ENCODE results near the gene SHISA7. TPM values are rescaled to one million over a fixed set of nuclear protein-coding genes. Genes with fewer than 3 reads are reported as not detected.

The SHISA7 gene
- total RNA-seq, 2 experiments from 2014 or later: not detected

- no peak overlapping the region for H2AFZ ChIP-seq (ENCODE audit: low read length)
- TF ChIP-seq CTCF (conservative IDR thresholded peaks at IDR 0.05; ENCODE audit: low read length) (no peak), EZH2phosphoT487 (IDR thresholded peaks at IDR 0.05; ENCODE audit: borderline replicate concordance, low read depth, low read length) (no peak)
- H3K9me3 ChIP-seq (ENCODE audit: low read length): no peaks in the 10 kb centered on the region
- no peaks in the 10 kb centered on the region for H3K36me3 ChIP-seq (ENCODE audit: insufficient read depth, low read length)
- no peaks in the 10 kb centered on the region for H4K20me1 ChIP-seq (ENCODE audit: insufficient read depth, low read length)
- no TSS peak for BruUV-seq (replicated peaks)
- intact Hi-C loops (cut with micrococcal nuclease; ENCODE audit: unreplicated experiment): no loop called here
- no peak overlapping the region for H3K27ac ChIP-seq (ENCODE audit: low read depth, low read length, poor library complexity, severe bottlenecking)
- no peak overlapping the region for H3K4me2 ChIP-seq (ENCODE audit: low read length)
- peaks cover 17% of the 10 kb centered on the region for H3K4me1 ChIP-seq (ENCODE audit: insufficient read depth, low read length, poor library complexity, severe bottlenecking)
- CTCF ChIA-PET (ENCODE audit: unreplicated experiment): no interaction called here
- DNase-seq (ENCODE audit: low spot score): no peak
- no peaks in the 10 kb centered on the region for H3K79me2 ChIP-seq (ENCODE audit: insufficient read depth, low read depth, low read length)
- H3K4me3 ChIP-seq (ENCODE audit: low read depth, low read length, poor library complexity, severe bottlenecking): no peak overlapping the region
- H3K9me2 ChIP-seq (ENCODE audit: insufficient read depth, low read length): no peaks in the 10 kb centered on the region
- POLR2A ChIA-PET: no interaction called here
Observed at GRCh38 chr19:55491546-55492360, 48.7 kb upstream of the SHISA7 start.

- Histone ChIP-seq H2AFZ (ENCODE audit: low read length) (no peak overlapping the region), H3K4me3 (ENCODE audit: low read depth, low read length, poor library complexity, severe bottlenecking) (no peak overlapping the region), H4K20me1 (ENCODE audit: insufficient read depth, low read length) (no peaks in the 10 kb centered on the region), H3K9me2 (ENCODE audit: insufficient read depth, low read length) (no peaks in the 10 kb centered on the region), H3K79me2 (ENCODE audit: insufficient read depth, low read depth, low read length) (no peaks in the 10 kb centered on the region), H3K4me1 (ENCODE audit: insufficient read depth, low read length, poor library complexity, severe bottlenecking) (peaks cover 23% of the 10 kb centered on the region), H3K4me2 (ENCODE audit: low read length) (no peak overlapping the region), H3K9me3 (ENCODE audit: low read length) (no peaks in the 10 kb centered on the region), H3K36me3 (ENCODE audit: insufficient read depth, low read length) (no peaks in the 10 kb centered on the region), H3K27ac (ENCODE audit: low read depth, low read length, poor library complexity, severe bottlenecking) (no peak overlapping the region)
- intact Hi-C loops (cut with micrococcal nuclease; ENCODE audit: unreplicated experiment): no loop called here
- TF ChIP-seq EZH2phosphoT487 (IDR thresholded peaks at IDR 0.05; ENCODE audit: borderline replicate concordance, low read depth, low read length) (no peak), CTCF (conservative IDR thresholded peaks at IDR 0.05; ENCODE audit: low read length) (no peak)
- POLR2A ChIA-PET: no interaction called here
- CTCF ChIA-PET (ENCODE audit: unreplicated experiment): no interaction called here
- DNase-seq (ENCODE audit: low spot score): no peak
- no TSS peak for BruUV-seq (replicated peaks)
Observed at GRCh38 chr19:55490478-55491432, 47.7 kb upstream of the SHISA7 start.
